Upper lobe of left lung (tissue), 4 donors: ENCODE data around the gene TMEM176B.

Experiments
- POLR2A ChIP-seq, 4 donors: fragments of 450-650 bp; IDR thresholded peaks; one replicate each; pipeline ENCODE4 v1.5.1; 2016 to 2017; ENCODE audit warnings: antibody characterized with exemption in 4 of 4, mild to moderate bottlenecking in 2 of 4
- POLR2AphosphoS5 ChIP-seq, 2 donors: sonication (generic); formaldehyde crosslinking; IDR thresholded peaks; one replicate each; pipeline ENCODE4 v1.5.1; 2017; ENCODE audit warnings: antibody characterized with exemption in 2 of 2
- TF ChIP-seq, protein P1 (sequence below), 6 experiments: fragments of 450-650 bp in 4 of 6; fragments of 200-600 bp in 2 of 6; sonication (generic) in 2 of 6; IDR thresholded peaks; one replicate each; pipeline ENCODE4 v1.5.1; 2016 to 2019; ENCODE audit warnings: antibody characterized with exemption in 6 of 6

GRCh38 chr7:150766334-150766709 lies 33.8 kb downstream of the TMEM176B start:
- TF ChIP-seq, protein P1, sequence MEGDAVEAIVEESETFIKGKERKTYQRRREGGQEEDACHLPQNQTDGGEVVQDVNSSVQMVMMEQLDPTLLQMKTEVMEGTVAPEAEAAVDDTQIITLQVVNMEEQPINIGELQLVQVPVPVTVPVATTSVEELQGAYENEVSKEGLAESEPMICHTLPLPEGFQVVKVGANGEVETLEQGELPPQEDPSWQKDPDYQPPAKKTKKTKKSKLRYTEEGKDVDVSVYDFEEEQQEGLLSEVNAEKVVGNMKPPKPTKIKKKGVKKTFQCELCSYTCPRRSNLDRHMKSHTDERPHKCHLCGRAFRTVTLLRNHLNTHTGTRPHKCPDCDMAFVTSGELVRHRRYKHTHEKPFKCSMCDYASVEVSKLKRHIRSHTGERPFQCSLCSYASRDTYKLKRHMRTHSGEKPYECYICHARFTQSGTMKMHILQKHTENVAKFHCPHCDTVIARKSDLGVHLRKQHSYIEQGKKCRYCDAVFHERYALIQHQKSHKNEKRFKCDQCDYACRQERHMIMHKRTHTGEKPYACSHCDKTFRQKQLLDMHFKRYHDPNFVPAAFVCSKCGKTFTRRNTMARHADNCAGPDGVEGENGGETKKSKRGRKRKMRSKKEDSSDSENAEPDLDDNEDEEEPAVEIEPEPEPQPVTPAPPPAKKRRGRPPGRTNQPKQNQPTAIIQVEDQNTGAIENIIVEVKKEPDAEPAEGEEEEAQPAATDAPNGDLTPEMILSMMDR (IDR thresholded peaks at IDR 0.05) = no peak
- TF ChIP-seq POLR2AphosphoS5 (IDR thresholded peaks at IDR 0.05) = no peak
- no peak for TF ChIP-seq POLR2A (IDR thresholded peaks at IDR 0.05)
